Measurements from ENCODE around the gene RPS6KA1. TPM values are rescaled to one million over a fixed set of nuclear protein-coding genes. Genes with fewer than 3 reads are reported as not detected.

RPS6KA1 gene
- total and polyA plus RNA-seq, 2 of the 8 experiments (the other 6 are each of a cell fraction or from before 2014, with no cell fraction given): 44.3 to 55.0 TPM

GRCh38 chr1:26582836-26583460 lies 53.4 kb downstream of the RPS6KA1 start:
- no peak overlapping the region for H2BK15ac ChIP-seq (ENCODE audit: low read length)
- H3K27me3 ChIP-seq (replicated peaks in 1 of 4; ENCODE audit: control insufficient read depth in 3 of 4, extremely low read depth in 1 of 4, insufficient read depth in 3 of 4, low read length in 3 of 4): no peaks in the 10 kb centered on the region
- no peak overlapping the region for H4K5ac ChIP-seq (ENCODE audit: insufficient read length, low read depth, low read length)
- H3K23ac ChIP-seq (ENCODE audit: insufficient read length): no peak overlapping the region
- H3K56ac ChIP-seq (replicated peaks; ENCODE audit: insufficient read length, low read depth, low read length): no peak overlapping the region
- no peak overlapping the region for H4K91ac ChIP-seq (replicated peaks; ENCODE audit: insufficient read length, low read length)
- H4K20me1 ChIP-seq (replicated peaks in 1 of 2; ENCODE audit: control insufficient read depth in 1 of 2, insufficient read depth in 2 of 2, low read length in 2 of 2): no peaks in the 10 kb centered on the region
- WGBS, 2 experiments (ENCODE audit: extremely low coverage in 1 of 2, insufficient coverage in 1 of 2, insufficient read length in 1 of 2, insufficient replicate concordance in 2 of 2, low coverage in 1 of 2, low lambda C conversion rate in 2 of 2, missing lambda C conversion rate in 1 of 2): 81% methylated on average over 6 of the region's 6 CpGs; no CpG with 5 or more reads in 1 of the 2 experiments
- no peaks in the 10 kb centered on the region for H3K36me3 ChIP-seq (ENCODE audit: control insufficient read depth in 2 of 4, insufficient read depth in 4 of 4, low read length in 3 of 4)
- H4K8ac ChIP-seq (ENCODE audit: extremely low read depth, insufficient read depth, low read length): no peak overlapping the region
- DNase-seq (ENCODE audit: low read depth in 1 of 2, low spot score in 2 of 2): no peak
- H3K14ac ChIP-seq (ENCODE audit: insufficient read length): no peak overlapping the region
- H2BK120ac ChIP-seq (replicated peaks; ENCODE audit: low read depth, low read length): no peak overlapping the region
- no peak overlapping the region for H2BK20ac ChIP-seq (ENCODE audit: low read length)
- H2AK5ac ChIP-seq (ENCODE audit: low read depth, low read length): no peak overlapping the region
- no peak overlapping the region for H2AFZ ChIP-seq (ENCODE audit: low read length)
- H3K27ac ChIP-seq (ENCODE audit: low read depth, low read length): no peak overlapping the region
- H3K79me1 ChIP-seq (ENCODE audit: low read depth, low read length): no peaks in the 10 kb centered on the region
- no peak overlapping the region for H3K4me2 ChIP-seq (ENCODE audit: insufficient read depth in 1 of 2, low read depth in 2 of 2, low read length in 2 of 2)
- CTCF ChIA-PET (ENCODE audit: partially characterized antibody): interaction anchor here (0.8 to 2.5 kb wide), 8 partner anchors 15 to 242 kb away, joined by 3 to 6 read pairs (median 4); no protein-coding TSS in a partner anchor
- H3K23me2 ChIP-seq (ENCODE audit: low read depth, low read length): no peaks in the 10 kb centered on the region
- no peak overlapping the region for H2BK5ac ChIP-seq (ENCODE audit: low read depth, low read length)
- H3K9ac ChIP-seq (replicated peaks in 1 of 4; ENCODE audit: extremely low read depth in 1 of 4, low read depth in 3 of 4, low read length in 3 of 4): no peak overlapping the region
- H3K4me3 ChIP-seq (ENCODE audit: extremely low read depth in 1 of 4, insufficient read depth in 2 of 4, low read depth in 3 of 4, low read length in 4 of 4): no peak overlapping the region
- H2BK12ac ChIP-seq (ENCODE audit: low read depth, low read length): no peak overlapping the region
- no peaks in the 10 kb centered on the region for H3K9me3 ChIP-seq (ENCODE audit: insufficient read depth in 2 of 2, low read depth in 1 of 2, low read length in 1 of 2)
- no peak for FAIRE-seq
- no peak overlapping the region for H3K18ac ChIP-seq (ENCODE audit: extremely low read depth, low read length)
- no peak overlapping the region for H3K4ac ChIP-seq (replicated peaks; ENCODE audit: insufficient read length, low read depth, low read length)
- no peaks in the 10 kb centered on the region for H3K4me1 ChIP-seq (replicated peaks in 1 of 4; ENCODE audit: control insufficient read depth in 3 of 4, insufficient read depth in 4 of 4, low read length in 3 of 4)
- no peaks in the 10 kb centered on the region for H3K79me2 ChIP-seq (ENCODE audit: control insufficient read depth in 1 of 2, insufficient read depth in 2 of 2, low read length in 2 of 2)
- POLR2A ChIA-PET (ENCODE audit: partially characterized antibody): interaction anchor here (1.6 kb wide), 1 partner anchor 83 kb away, joined by 5 read pairs; no protein-coding TSS in a partner anchor
- no peak for TF ChIP-seq SP1 (IDR thresholded peaks at IDR 0.05; ENCODE audit: low read depth, low read length)
- no peak for TF ChIP-seq SIRT6 (IDR thresholded peaks at IDR 0.05; ENCODE audit: low read length)
- TF ChIP-seq KDM5A (IDR thresholded peaks at IDR 0.05; ENCODE audit: low read length): no peak
- TF ChIP-seq FOSL1 (IDR thresholded peaks at IDR 0.05; ENCODE audit: insufficient read depth, low read depth, low read length): no peak
- TF ChIP-seq GTF2F1 (IDR thresholded peaks at IDR 0.05; ENCODE audit: borderline replicate concordance, low read depth, low read length): no peak
- TF ChIP-seq HDAC6 (IDR thresholded peaks at IDR 0.05; ENCODE audit: low read depth, low read length): no peak
- no peak for TF ChIP-seq MAX (IDR thresholded peaks at IDR 0.05)
- TF ChIP-seq TEAD4 (IDR thresholded peaks at IDR 0.05; ENCODE audit: low read depth, low read length): no peak
- no peak for TF ChIP-seq ASH2L (IDR thresholded peaks at IDR 0.05; ENCODE audit: low read length)
- TF ChIP-seq E2F6 (IDR thresholded peaks at IDR 0.05): no peak
- TF ChIP-seq POLR2AphosphoS5 (IDR thresholded peaks at IDR 0.05; ENCODE audit: low read depth, low read length): no peak
- TF ChIP-seq KDM1A (IDR thresholded peaks at IDR 0.05; ENCODE audit: borderline replicate concordance, low read length): no peak
- TF ChIP-seq CBX8 (IDR thresholded peaks at IDR 0.05; ENCODE audit: borderline replicate concordance, low read depth, low read length): no peak

All from H1 (cell line).